Measurements from ENCODE around the gene SETD7.

- no peak for TF ChIP-seq FOXM1 (IDR thresholded peaks at IDR 0.05; ENCODE audit: borderline replicate concordance)
- no peak for TF ChIP-seq HDGF (IDR thresholded peaks at IDR 0.05; ENCODE audit: borderline replicate concordance)
- no peak for TF ChIP-seq SUZ12 (IDR thresholded peaks at IDR 0.05)
- TF ChIP-seq BHLHE40 (IDR thresholded peaks at IDR 0.05; ENCODE audit: borderline replicate concordance), result no peak
- no peak for TF ChIP-seq NFRKB (IDR thresholded peaks at IDR 0.05)
- TF ChIP-seq FOXK2 (IDR thresholded peaks at IDR 0.05), result no peak
- TF ChIP-seq ELF4 (IDR thresholded peaks at IDR 0.05), result no peak
- no peak for TF ChIP-seq FOXA1 (IDR thresholded peaks at IDR 0.05)
Observed at GRCh38 chr4:139525414-139525813, 30.6 kb downstream of the SETD7 start.

Data from HEK293T (cell line).